GM13977 (cell line): Measurements from ENCODE around the gene OLFM4.

Experiments
- DNase-seq: peaks from one replicate; pipeline ENCODE4 v3.0.0; 2012; ENCODE audit warnings: low spot score
- in situ Hi-C: fragments of 300-500 bp; cut with MboI; formaldehyde crosslinking; loops from one replicate; pipeline ENCODE4 v1.12.0; 2022; ENCODE audit warnings: low sequenced_read_pairs, low pct_unique_long_range_greater_than_20kb, mixed read lengths, inconsistent platforms; ENCODE audit not compliant: unreplicated experiment
- TF ChIP-seq, protein P1 (sequence below): IDR thresholded peaks from 2 replicates; pipeline ENCODE4 v1.5.1; 2012; ENCODE audit warnings: mild to moderate bottlenecking, control low read depth; ENCODE audit not compliant: insufficient read depth; ENCODE audit errors: extremely low read depth, missing control alignments

Gene OLFM4, protein sequence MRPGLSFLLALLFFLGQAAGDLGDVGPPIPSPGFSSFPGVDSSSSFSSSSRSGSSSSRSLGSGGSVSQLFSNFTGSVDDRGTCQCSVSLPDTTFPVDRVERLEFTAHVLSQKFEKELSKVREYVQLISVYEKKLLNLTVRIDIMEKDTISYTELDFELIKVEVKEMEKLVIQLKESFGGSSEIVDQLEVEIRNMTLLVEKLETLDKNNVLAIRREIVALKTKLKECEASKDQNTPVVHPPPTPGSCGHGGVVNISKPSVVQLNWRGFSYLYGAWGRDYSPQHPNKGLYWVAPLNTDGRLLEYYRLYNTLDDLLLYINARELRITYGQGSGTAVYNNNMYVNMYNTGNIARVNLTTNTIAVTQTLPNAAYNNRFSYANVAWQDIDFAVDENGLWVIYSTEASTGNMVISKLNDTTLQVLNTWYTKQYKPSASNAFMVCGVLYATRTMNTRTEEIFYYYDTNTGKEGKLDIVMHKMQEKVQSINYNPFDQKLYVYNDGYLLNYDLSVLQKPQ

DNA sequence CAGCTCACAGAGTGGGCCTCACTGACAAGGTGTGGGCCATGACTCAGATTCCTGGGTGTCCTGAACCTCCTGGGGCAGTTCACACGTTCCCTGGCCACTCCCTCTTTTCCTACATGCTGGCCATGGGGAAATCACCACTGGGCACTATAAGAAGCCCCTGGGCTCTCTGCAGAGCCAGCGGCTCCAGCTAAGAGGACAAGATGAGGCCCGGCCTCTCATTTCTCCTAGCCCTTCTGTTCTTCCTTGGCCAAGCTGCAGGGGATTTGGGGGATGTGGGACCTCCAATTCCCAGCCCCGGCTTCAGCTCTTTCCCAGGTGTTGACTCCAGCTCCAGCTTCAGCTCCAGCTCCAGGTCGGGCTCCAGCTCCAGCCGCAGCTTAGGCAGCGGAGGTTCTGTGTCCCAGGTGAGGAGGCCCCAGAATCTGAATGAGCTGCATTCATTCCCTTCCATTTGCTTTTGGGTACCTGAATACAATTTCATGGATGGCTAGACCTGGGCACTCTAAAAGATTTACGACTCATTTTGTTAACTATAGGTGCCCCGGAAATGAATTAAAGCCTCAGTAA is at the start of gene OLFM4:
Gene OLFM4, plus strand, starts transcription at position 177 of the 567 bp plus-strand sequence. Its CDS starts 24 bp downstream, at position 201.
- in situ Hi-C loops: no loop called here
- TF ChIP-seq, protein P1, sequence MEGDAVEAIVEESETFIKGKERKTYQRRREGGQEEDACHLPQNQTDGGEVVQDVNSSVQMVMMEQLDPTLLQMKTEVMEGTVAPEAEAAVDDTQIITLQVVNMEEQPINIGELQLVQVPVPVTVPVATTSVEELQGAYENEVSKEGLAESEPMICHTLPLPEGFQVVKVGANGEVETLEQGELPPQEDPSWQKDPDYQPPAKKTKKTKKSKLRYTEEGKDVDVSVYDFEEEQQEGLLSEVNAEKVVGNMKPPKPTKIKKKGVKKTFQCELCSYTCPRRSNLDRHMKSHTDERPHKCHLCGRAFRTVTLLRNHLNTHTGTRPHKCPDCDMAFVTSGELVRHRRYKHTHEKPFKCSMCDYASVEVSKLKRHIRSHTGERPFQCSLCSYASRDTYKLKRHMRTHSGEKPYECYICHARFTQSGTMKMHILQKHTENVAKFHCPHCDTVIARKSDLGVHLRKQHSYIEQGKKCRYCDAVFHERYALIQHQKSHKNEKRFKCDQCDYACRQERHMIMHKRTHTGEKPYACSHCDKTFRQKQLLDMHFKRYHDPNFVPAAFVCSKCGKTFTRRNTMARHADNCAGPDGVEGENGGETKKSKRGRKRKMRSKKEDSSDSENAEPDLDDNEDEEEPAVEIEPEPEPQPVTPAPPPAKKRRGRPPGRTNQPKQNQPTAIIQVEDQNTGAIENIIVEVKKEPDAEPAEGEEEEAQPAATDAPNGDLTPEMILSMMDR: no peak
- no peak for DNase-seq

DNA sequence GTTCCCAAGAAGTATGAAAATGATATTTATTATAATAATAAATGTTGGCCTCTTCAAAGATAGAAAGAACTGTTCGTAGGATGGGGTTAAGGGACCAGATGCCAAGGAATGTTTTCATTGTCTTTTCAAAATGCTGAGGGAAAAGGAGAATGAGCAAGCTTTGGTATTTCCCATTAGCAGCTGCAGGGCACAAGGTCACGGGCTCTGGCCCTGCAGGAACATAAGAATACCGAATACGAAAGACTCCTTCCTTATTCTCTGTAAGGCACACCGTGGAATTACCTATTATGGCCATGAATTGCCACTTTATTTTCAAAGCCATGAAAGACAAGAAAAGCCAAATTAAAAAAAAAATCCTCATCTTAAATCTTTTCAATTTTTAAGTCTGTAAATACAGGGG is 49.6 kb upstream of the OLFM4 start:
- in situ Hi-C loops: no loop called here
- TF ChIP-seq, protein P1: no peak
- DNase-seq: no peak

- TF ChIP-seq, protein P1: no peak
- in situ Hi-C loops: no loop called here
- no peak for DNase-seq
Measured at GRCh38 chr13:52980695-52981094, 47.9 kb upstream of the OLFM4 start.

DNA sequence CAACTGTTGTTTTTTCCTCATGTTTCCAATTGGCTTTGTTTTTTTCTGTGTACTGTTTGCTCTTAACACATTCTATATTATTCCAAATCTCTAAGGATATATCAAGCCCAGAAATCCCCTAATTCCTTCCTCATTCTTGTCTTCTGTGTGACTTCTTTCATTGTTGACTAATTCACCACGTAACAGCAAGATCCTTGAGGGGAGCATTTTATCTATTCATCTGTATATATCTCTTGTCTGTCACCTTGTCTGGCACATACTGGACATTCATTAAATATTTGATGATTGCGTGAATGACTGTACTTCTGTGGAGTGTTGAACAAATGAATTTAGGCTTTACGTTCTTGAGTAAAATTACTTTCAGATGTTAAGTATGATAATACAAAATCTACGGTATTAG is 44.8 kb upstream of the OLFM4 start:
- TF ChIP-seq, protein P1: no peak
- DNase-seq: no peak
- in situ Hi-C loops: no loop called here

- TF ChIP-seq, protein P1: no peak
- DNase-seq: no peak
- in situ Hi-C loops: no loop called here
Measured at GRCh38 chr13:52984881-52985363, 43.7 kb upstream of the OLFM4 start.

DNA sequence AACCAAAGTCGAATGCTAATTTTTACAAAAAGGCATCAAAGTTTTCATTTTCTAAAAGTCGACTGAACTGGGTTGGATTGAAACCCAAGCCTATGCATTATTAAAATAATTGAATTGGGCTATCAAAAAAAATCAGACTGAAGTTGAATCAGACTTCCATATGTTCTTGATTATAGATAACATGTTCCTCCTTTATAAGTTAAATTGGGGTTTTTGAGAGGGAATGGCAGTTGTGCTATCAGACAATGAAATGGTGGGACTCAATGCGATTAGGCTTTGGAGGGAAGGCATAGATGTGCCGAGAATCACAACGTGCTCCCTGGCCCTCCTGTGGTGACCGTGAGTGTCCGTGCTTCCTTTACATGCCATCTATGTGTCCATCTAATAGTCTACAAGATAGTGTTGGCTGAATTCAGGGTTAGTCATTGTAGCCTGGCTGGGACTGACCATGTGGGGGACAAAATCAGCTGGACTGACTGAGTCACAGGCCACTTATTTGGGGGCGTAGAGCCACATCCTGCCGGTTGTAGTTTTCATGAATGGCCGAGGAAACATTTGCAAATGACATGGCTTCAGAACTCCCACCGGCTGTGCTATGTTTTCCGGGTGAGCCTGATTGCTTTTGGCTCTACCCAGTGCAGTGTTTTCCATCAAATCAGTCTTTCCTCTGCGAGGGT is 37.1 kb upstream of the OLFM4 start:
- DNase-seq: no peak

More for the DNA sequence above, 37.1 kb upstream of the OLFM4 start:
- in situ Hi-C loops: no loop called here
- TF ChIP-seq, protein P1: no peak
